GM18526 (cell line): ENCODE measurements around the gene DPYSL4.

Source experiments
- POLR2A ChIP-seq: IDR thresholded peaks from 3 replicates; pipeline ENCODE4 v1.6.1; 2011; ENCODE audit not compliant: insufficient read length; ENCODE audit errors: extremely low read depth

The DPYSL4 gene

GRCh38 chr10:132186488-132187429 is at the start of gene DPYSL4:
DPYSL4 (plus strand) TSS chr10:132186948; CDS start chr10:132187064, 116 bp downstream.
- TF ChIP-seq POLR2A: no peak

GRCh38 chr10:132137111-132138072 is 49.4 kb upstream of the DPYSL4 start:
- no peak for TF ChIP-seq POLR2A

- no peak for TF ChIP-seq POLR2A
Measured at GRCh38 chr10:132138133-132138532, 48.6 kb upstream of the DPYSL4 start.

- no peak for TF ChIP-seq POLR2A
Measured at GRCh38 chr10:132138596-132138995, 48.2 kb upstream of the DPYSL4 start.

GRCh38 chr10:132139526-132139925 is 47.2 kb upstream of the DPYSL4 start:
- no peak for TF ChIP-seq POLR2A

GRCh38 chr10:132140167-132140925 is 46.4 kb upstream of the DPYSL4 start:
- no peak for TF ChIP-seq POLR2A

GRCh38 chr10:132141076-132141475 is 45.7 kb upstream of the DPYSL4 start:
- TF ChIP-seq POLR2A: no peak

- no peak for TF ChIP-seq POLR2A
Measured at GRCh38 chr10:132141526-132142395, 45.0 kb upstream of the DPYSL4 start.

GRCh38 chr10:132142396-132143161 is 44.2 kb upstream of the DPYSL4 start:
- TF ChIP-seq POLR2A: no peak

- TF ChIP-seq POLR2A: no peak
Measured at GRCh38 chr10:132143162-132143561, 43.6 kb upstream of the DPYSL4 start.

GRCh38 chr10:132144086-132144485 is 42.7 kb upstream of the DPYSL4 start:
- no peak for TF ChIP-seq POLR2A

- no peak for TF ChIP-seq POLR2A
Measured at GRCh38 chr10:132145002-132145401, 41.7 kb upstream of the DPYSL4 start.

- TF ChIP-seq POLR2A: no peak
Measured at GRCh38 chr10:132145521-132146185, 41.1 kb upstream of the DPYSL4 start.
